Measurements from ENCODE around the gene PHLDA1.

DNA sequence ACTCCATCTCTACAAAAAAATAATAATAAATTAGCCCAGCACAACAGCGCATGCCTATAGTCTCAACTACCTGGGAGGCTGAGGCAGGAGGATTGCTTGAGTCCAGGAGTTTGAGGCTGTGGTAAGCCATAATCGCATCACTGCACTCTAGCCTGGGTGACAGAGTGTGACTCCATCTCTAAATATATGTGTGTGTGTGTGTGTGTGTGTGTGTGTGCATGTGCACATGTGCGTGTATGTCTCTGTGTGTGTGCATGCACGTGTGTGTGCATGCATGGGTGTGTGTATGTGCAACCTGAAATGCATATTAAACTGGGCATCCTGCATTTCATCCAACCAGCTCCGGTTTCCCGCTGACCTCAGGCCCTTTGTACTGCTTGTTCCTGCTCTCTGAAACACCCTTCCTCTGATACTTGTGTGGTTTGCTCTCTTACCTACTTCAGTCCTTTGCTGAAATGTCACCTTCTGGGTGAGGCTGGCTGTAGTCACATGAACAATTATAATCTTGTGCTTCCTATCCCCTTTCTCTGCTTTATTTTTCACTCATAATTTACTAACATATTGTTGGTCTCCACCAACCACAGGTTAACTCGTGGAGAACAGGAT, 46.9 kb downstream of the PHLDA1 start:
- TF ChIP-seq, protein P1, sequence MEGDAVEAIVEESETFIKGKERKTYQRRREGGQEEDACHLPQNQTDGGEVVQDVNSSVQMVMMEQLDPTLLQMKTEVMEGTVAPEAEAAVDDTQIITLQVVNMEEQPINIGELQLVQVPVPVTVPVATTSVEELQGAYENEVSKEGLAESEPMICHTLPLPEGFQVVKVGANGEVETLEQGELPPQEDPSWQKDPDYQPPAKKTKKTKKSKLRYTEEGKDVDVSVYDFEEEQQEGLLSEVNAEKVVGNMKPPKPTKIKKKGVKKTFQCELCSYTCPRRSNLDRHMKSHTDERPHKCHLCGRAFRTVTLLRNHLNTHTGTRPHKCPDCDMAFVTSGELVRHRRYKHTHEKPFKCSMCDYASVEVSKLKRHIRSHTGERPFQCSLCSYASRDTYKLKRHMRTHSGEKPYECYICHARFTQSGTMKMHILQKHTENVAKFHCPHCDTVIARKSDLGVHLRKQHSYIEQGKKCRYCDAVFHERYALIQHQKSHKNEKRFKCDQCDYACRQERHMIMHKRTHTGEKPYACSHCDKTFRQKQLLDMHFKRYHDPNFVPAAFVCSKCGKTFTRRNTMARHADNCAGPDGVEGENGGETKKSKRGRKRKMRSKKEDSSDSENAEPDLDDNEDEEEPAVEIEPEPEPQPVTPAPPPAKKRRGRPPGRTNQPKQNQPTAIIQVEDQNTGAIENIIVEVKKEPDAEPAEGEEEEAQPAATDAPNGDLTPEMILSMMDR (IDR thresholded peaks at IDR 0.05) = no peak
- no peak for TF ChIP-seq POLR2A (IDR thresholded peaks at IDR 0.05)

Data from thyroid gland (tissue), 4 donors.